Upper lobe of right lung (tissue), 1 donor: ENCODE data around the gene SIGLEC11. TPM values are rescaled to one million over a fixed set of nuclear protein-coding genes. Genes with fewer than 3 reads are reported as not detected.

Experiments used
- ATAC-seq: fragments of 200-7000 bp; cut with Tn5 transposase; one replicate; pipeline ENCODE4 v1.9.1; 2020; ENCODE audit warnings: mild to moderate bottlenecking, moderate library complexity
- DNase-seq: peaks from one replicate; pipeline ENCODE4 v3.0.0-alpha.2; 2020
- H3K27ac ChIP-seq: fragments of 200-600 bp; one replicate; pipeline ENCODE4 v1.8.0; 2022
- H3K27me3 ChIP-seq: fragments of 200-600 bp; one replicate; pipeline ENCODE4 v1.8.0; 2022; ENCODE audit warnings: mild to moderate bottlenecking
- H3K36me3 ChIP-seq: fragments of 200-600 bp; one replicate; pipeline ENCODE4 v1.8.0; 2022
- H3K4me1 ChIP-seq: fragments of 200-600 bp; one replicate; pipeline ENCODE4 v1.8.0; 2022
- H3K4me3 ChIP-seq: fragments of 200-600 bp; one replicate; pipeline ENCODE4 v1.8.0; 2022; ENCODE audit warnings: mild to moderate bottlenecking
- H3K9me3 ChIP-seq: fragments of 200-600 bp; one replicate; pipeline ENCODE4 v1.8.0; 2022
- CTCF ChIP-seq: fragments of 200-600 bp; IDR thresholded peaks from one replicate; pipeline ENCODE4 v1.8.0; 2022; ENCODE audit warnings: antibody characterized with exemption
- intact Hi-C: fragments of 100-400 bp; cut with DNase I; formaldehyde crosslinking; loops from one replicate; pipeline ENCODE4 v1.11.0; 2022
- total RNA-seq: library from RNA; stranded (reverse); fragmentation: NEBNext Ultra II Directional; extraction: Animal tissue kit (Norgen Biotek cat#: 25700); gene quantifications from one replicate; pipeline ENCODE4 v1.2.1, GENCODE V29; 2021
- donor health status: DM: no; HTN: yes; CAD: no; lungs with severe emphysema.

Gene SIGLEC11
- total RNA-seq, 1 donor from 2014 or later, result 2.5 TPM

GRCh38 chr19:49913720-49914119 lies 47.3 kb downstream of the SIGLEC11 start:
- ATAC-seq (no peak), DNase-seq (no peak)
- Histone ChIP-seq H3K27ac (no peak overlapping the region), H3K4me3 (no peak overlapping the region), H3K36me3 (peaks cover 8% of the 10 kb centered on the region), H3K9me3 (no peaks in the 10 kb centered on the region), H3K4me1 (peaks cover 5% of the 10 kb centered on the region), H3K27me3 (no peaks in the 10 kb centered on the region)
- no peak for TF ChIP-seq CTCF
- intact Hi-C loops, result no loop called here

GRCh38 chr19:49912965-49913685 lies 47.8 kb downstream of the SIGLEC11 start:
- peaks cover 5% of the 10 kb centered on the region for H3K4me1 ChIP-seq
- H3K36me3 ChIP-seq, result peaks cover 13% of the 10 kb centered on the region
- peak; percentile 38 for ATAC-seq
- H3K9me3 ChIP-seq, result no peaks in the 10 kb centered on the region
- intact Hi-C loops, result no loop called here
- H3K27me3 ChIP-seq, result no peaks in the 10 kb centered on the region
- no peak overlapping the region for H3K4me3 ChIP-seq
- TF ChIP-seq CTCF, result no peak
- no peak for DNase-seq
- H3K27ac ChIP-seq, result no peak overlapping the region

- no peak for TF ChIP-seq CTCF
- H3K4me1 ChIP-seq, result peaks cover 5% of the 10 kb centered on the region
- H3K27ac ChIP-seq, result no peak overlapping the region
- peak; percentile 55 for ATAC-seq
- H3K27me3 ChIP-seq, result no peaks in the 10 kb centered on the region
- H3K36me3 ChIP-seq, result peaks cover 22% of the 10 kb centered on the region
- no peaks in the 10 kb centered on the region for H3K9me3 ChIP-seq
- no peak for DNase-seq
- intact Hi-C loops, result no loop called here
- no peak overlapping the region for H3K4me3 ChIP-seq
These were observed 49.4 kb downstream of the SIGLEC11 start for GRCh38 chr19:49911381-49912145.

GRCh38 chr19:49910179-49910578 lies 50.8 kb downstream of the SIGLEC11 start:
- no peak for ATAC-seq
- intact Hi-C loops, result no loop called here

More at GRCh38 chr19:49910179-49910578, 50.8 kb downstream of the SIGLEC11 start:
- Histone ChIP-seq H3K4me3 (no peak overlapping the region), H3K9me3 (no peaks in the 10 kb centered on the region), H3K4me1 (peaks cover 5% of the 10 kb centered on the region), H3K27ac (no peak overlapping the region), H3K27me3 (no peaks in the 10 kb centered on the region), H3K36me3 (peaks cover 29% of the 10 kb centered on the region)
- TF ChIP-seq CTCF, result no peak
- no peak for DNase-seq
